NCI-H1436 (cell line): ENCODE data around the gene BCAP29.
A peak's percentile ranks its signal among the peaks of the same experiment; 100 is the strongest.
"Not testable (repeated sequence)": the region's sequence is repeated elsewhere in the genome, so short reads cannot be mapped to it uniquely, and the experiment has no call there.

Experiments used
- DNase-seq: peaks from one replicate; lab custom pipeline; 2025; lab: John Stamatoyannopoulos, UW

The BCAP29 gene

DNA sequence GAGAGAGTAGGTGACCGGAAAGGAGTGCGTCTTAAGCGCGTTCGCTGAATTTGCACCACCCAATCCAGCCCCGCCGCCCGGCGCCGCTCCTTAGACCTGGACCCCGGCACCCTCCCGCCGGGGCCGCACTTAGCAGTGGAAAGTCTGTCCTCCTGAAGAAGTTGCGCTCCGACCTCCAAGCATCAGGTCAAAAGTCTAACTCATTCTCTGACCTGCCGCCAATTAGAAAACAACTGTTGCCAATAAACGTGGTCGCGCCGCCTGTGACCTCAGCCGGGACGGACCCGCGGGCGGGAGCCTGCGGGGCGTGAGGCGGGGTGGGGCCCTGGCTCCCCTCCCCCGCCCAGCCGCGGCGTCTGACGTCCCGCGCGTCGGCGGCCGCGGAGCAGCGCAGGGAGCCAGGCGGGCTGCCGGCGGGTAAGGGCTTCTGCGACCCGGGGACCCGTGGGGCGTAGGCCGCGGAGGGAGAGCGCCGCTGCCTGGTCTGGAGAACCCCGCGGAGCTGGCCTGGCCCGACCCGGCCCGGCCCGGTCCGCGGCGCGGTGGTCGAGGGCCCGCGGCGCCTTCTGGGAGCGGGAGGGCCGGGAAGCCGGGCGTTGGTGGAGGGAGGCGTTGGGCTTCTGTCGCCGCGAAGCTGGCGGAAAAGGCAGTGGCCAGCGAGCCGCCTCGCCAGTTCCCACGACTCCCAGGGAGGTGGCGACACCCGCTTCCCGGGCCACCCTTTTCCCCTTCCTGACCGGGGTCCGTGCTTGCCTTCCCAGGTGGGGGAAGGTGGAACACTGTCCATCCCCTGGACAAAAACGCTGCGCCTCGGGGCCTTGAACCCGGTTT is at the start of gene BCAP29:
TSS of gene BCAP29 (plus strand) at position 362 of the 831 bp plus-strand sequence. CDS start 527 bp downstream, outside the sequence.
- peak; percentile 44 for DNase-seq

DNA sequence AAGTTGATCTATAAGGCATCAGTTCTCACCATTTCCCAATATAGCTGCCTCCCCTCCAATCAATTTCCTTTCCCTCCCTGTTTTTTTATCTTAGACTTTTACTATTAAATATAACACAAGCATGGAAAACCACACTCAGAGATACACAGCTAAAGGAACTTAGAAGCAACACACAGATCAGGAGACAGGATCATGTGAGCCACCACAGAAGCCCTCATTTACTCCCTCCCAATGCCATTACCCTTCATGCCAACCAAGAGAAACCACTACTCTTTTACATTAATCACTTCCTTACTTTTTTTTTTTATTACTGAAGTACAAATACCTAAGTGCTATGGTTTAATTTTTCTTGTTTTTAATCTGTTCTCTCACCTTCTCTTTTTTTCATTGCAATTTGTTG is 49.3 kb upstream of the BCAP29 start:
- DNase-seq, result no peak

- DNase-seq, result no peak
Measured at GRCh38 chr7:107534139-107534538, 45.9 kb upstream of the BCAP29 start.

DNA sequence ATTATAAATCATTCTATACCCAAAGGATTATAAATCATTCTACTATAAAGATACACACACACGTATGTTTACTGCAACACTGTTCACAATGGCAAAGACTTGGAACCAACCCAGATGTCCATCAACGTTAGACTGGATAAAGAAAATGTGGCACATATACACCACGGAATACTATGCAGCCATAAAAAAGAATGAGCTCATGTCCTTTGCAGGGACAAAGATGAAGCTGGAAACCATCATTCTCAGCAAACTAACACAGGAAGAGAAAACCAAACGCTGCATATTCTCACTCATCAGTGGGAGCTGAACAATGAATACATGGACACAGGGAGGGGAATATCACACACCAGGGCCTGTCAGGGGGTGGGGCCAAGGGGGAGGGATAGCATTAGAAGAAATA is 42.8 kb upstream of the BCAP29 start:
- not testable (repeated sequence) for DNase-seq

GRCh38 chr7:107538001-107538400 is 42.0 kb upstream of the BCAP29 start:
- DNase-seq, result peak; percentile 0

- no peak for DNase-seq
Measured at GRCh38 chr7:107543338-107543993, 36.6 kb upstream of the BCAP29 start.

- DNase-seq, result no peak
Measured at GRCh38 chr7:107544848-107545591, 35.0 kb upstream of the BCAP29 start.

- DNase-seq, result no peak
Measured at GRCh38 chr7:107551936-107552335, 28.1 kb upstream of the BCAP29 start.

DNA sequence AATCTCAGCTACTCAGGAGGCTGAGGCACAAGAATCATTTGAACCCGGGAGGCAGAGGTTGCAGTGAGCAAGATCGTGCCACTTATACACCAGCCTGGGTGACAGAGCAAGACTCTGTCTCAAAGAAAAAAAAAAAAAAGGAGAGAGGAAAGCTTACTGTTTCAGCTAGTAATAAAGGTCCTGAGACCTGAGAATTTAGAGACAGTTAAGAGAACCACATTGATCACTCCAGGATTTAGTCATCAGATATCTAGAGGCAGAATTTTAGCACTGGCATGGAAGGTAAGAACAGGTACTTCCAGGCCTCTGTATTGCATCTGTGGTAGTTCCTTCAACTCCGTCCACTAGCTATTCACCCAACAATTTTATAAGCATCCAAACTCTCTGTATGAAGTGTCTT is 24.2 kb upstream of the BCAP29 start:
- DNase-seq, result no peak

GRCh38 chr7:107559864-107560263 is 20.2 kb upstream of the BCAP29 start:
- no peak for DNase-seq

GRCh38 chr7:107560898-107561516 is 19.0 kb upstream of the BCAP29 start:
- DNase-seq, result no peak

DNA sequence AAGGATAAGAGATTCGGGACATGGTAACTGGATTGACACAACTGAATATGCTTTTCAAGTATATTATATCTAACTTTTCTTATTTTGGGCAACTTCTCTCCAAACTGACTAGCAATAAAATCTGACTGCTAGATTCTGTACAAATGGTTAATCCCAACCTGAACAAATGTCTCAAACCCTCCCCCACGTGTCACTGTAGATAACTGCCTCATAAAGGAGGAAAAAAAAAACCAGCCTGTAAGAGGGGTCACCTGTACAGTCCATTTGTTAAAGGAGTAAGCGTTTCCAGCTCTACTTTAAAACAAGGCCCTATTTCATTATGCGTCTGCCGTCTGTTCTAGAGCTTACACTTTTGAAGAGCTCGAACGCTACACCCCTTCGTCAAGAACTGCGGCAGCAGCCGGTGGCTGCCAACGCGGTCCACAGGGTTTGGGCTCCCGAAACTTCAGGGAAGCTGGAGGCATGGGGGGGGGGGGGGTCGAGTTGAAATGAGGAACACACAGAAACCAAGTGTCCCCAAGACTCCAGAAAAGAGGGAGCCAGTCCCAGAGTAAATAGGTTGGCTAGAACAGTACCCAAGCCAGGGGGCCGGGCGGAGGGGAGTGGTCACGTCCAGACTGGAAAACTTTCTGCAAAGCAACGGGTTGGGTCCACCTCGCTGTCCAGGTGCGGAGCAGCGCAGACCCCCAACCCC is 16.8 kb upstream of the BCAP29 start:
- no peak for DNase-seq

DNA sequence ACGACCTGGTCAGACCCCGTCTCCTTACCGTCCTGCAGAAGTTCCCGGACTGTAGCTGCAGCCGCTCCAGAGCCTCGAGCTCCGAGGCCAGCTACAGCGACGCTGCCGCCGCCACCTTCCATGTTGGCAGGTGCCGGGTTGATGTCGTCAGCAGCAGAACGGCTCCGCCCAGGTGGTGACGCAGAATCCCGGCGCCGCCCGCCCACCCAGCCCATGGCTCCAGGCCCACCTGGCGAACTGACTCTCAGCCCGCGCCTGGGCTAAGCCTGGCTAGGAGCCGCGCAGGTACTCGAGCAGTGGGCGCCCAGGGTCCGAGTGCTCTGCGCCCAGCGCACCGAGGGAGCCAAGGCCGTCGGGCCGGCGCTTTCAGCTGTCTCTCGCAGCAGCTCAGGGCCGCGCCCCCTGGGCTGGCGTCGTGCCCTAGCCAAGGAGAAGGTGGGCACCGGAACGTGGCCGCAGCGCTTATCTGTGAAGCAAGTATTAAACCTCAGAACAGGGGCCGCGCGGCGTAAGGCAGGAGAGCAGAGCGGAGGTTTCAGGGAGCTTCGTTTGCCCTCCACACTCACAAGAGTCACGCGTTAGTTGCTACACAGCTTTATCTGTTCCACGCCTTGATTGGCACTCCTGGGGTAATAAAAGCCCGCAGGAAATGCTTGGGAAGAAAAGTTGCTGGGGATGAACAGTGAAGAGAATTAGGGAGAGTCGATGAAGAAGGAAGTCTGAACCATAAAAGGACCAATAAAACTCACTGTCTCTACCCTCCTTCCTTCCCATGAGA is 16.1 kb upstream of the BCAP29 start, which contains the start of the genes COG5 and DUS4L:
TSS of gene COG5 (minus strand) at position 146 of the 778 bp plus-strand sequence. CDS start at position 122, 24 bp downstream.
TSS of gene DUS4L (plus strand) at position 197 of the 778 bp plus-strand sequence. CDS start 3,100 bp downstream, outside the sequence.
- peak; percentile 73 for DNase-seq

DNA sequence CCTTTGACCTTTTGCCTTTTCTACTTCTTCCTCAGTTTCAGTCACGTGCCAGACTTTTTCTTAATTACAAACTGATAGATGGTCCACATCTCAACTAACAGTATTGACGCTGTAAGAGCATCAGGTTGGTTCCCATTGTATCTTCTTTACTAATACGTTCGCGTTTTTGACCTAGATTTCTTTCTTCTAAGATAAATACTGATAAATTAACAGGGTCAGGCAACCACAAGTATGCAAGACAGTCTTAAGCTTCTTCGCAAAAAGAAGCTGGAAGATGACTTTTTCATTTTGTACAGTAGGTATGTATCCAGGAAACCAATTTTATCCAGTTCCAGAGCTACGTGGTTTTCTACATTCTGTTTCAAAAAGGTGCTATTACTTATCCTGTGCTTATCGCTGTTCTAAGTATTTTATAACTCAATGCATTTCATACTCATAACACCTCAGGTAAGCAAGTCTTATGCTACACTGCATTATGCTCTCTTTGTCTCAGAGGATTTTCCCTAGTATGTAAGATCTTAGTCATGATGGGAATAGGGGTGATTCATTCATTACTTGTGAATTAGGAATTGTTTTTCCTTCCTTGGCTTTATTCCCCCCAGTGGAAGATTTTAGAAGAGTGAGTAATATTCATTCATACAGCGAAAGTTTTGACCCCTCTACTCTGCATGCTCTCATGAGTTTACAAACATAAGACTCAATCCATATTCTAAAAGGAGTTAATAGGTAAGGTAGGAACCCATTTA is 15.3 kb upstream of the BCAP29 start:
- DNase-seq, result no peak

DNA sequence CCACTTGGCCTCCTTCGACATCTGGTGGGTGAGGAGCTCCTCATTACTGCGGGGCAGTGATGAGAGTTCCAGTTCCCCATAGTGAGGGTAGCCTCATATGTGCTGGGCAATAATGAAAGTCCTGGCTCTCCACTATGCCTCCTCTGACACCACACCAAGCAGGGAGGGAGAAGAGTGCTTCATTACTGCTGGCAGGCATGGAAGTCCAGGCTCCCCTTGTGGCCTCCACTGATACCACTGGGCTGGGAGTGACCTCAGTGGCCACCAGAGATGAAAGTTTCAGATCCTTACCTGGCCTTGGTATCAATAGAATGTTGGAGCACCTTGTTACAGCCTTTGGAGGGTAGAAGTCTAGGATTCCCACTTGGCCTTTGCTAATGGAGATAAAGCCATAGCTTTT is 9.7 kb upstream of the BCAP29 start:
- DNase-seq, result no peak

DNA sequence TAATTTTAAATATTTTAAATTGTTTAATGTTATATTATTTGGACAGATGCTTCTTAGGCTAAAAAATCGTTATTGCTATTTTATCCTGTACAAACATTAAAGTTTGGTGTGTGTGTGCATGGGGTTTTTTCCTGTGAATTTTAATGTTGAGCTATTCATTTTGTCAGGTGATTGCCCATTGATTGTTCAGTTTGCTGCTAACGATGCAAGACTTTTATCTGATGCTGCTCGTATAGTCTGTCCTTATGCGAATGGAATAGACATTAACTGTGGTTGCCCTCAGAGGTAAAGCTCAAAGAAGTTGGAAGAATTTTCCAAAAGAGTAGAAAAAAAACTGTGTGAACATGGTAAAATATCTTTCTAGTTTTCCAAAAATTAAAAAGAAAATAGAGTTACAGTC is 6.5 kb upstream of the BCAP29 start:
- DNase-seq, result no peak

DNA sequence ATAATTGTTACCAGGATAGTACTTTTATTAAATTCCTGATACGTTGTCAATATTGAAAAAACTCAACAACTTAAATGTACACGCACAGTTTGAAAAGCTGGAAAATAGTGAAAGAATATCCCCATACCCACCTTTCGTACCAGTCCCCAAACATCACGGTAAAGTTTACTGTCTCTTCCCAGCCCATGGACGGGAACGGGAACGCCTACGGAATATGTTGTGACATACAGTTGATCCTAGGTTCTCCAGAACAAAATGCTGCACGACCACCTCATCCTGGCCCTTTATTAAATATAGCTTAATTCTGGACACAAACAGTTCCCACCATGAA is 527 bp upstream of the BCAP29 start:
- no peak for DNase-seq

- no peak for DNase-seq
Measured at GRCh38 chr7:107580716-107581383, 804 bp downstream of the BCAP29 start.

DNA sequence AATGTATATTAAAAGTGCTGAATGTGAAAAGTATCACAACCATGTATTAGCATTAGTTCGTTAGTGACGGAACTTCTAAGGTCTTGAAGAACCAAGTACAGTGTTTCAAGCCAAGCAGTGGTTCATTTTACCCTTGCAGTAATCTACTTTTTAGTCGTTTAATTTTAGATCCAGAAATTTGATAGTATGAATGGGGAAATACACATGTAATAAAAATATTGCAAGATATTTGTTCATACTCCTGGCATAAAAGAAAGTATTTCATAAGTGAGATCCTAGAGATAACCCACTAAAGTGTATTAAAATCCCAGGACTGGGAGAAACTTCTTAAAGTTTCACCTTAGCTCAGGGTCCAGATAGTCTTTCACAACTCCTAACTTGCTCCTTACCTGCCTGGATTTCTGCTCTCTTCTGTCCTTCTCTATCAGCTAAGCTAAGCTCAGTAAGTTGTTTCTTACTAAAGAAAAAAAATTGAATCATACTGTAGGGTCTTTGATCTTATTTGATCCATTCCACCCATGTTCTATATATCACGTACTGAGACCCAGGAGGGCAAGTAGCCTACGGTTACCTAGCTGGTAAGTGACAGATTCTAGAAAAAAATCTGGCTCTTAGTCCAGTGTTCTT is 1.5 kb downstream of the BCAP29 start:
- DNase-seq, result no peak
